GM12801 (cell line): ENCODE results near the gene TOMT.

Source experiments
- CTCF ChIP-seq: IDR thresholded peaks from one replicate; pipeline ENCODE4 v1.5.1; 2011; ENCODE audit warnings: control low read depth; ENCODE audit not compliant: insufficient read length; ENCODE audit errors: extremely low read depth

The TOMT gene

GRCh38 chr11:72116019-72116755 is 10.5 kb downstream of the TOMT start:
- TF ChIP-seq CTCF, result no peak

DNA sequence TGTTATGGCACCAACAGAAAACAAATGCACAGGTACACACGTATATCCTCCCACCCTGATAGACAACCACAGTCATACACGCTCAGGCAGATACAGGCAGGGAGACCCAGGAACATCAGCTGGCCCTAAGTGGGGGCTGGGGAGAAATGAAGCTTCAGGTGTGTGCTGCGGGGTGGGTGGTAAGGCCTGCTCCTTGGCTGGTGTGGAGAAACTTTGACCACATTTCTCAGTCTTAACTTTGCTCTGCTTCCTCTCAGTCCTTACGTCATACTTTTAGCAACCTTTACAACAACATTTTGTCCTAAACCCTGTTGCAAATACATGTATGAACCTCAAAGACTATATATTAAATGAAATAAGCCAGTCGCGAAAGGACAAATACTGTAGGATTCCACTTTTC is 13.5 kb downstream of the TOMT start:
- no peak for TF ChIP-seq CTCF

DNA sequence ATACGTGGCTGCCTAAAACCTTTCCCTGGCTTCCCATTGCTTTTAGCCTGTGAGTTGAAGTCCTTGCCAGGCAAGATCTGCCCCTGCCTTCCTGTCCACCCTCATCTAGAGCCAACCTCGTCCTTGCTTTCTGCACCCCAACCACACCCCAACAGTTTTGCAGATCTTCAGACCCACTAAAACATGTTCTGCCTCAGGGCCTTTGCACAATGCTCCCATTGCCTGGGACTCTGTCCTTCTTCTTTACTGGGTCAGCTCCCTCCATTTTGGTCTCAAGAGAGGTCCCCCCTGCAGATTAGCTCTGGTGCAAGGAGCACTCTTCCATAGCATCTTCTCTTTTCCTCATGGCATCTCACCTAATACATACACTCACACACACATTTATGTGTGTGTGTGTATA is 15.2 kb downstream of the TOMT start:
- no peak for TF ChIP-seq CTCF

DNA sequence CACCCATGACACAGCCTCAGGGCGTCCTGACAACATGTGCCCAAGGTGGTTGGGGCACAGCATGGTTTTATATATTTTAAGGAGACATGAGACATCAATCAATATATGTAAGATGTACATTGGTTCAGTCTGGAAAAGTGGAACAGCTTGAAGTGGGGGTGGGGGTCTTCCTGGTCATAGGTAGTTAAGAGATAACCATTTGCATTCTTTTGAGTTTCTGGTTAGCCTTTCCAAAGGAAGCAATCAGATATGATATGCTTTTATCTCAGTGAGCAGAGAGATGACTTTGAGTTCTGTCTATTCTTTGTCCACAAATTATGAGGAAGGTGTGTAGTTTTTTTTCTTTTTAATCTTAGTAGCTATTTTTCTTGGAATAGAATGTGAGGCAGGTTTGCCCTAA is 16.9 kb downstream of the TOMT start:
- TF ChIP-seq CTCF, result no peak

DNA sequence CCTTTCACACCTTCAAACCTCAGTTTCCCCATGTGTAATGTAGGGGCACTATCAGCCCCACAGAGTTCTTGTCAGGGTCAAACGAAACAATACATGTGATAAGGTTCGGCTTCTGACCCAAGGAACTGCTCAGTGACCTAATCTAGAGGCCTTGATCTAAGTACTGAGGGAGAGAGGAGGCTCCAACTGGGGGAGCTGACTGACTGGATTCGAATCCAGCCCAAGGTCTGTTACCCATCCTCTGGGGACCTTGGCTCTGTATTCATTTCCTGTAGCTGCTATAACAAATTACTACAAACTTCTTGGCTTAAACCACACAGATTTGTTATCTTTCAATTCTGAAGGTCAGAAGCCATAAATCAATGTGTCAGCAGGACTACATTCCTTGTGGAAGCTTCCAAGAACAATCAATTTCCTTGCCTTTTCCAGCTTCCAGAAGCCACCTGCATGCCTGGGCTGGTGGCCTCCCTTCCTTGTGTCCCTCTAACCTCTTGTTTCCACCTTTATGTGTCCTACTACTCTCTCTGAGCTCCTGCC is 17.5 kb downstream of the TOMT start:
- TF ChIP-seq CTCF, result no peak

DNA sequence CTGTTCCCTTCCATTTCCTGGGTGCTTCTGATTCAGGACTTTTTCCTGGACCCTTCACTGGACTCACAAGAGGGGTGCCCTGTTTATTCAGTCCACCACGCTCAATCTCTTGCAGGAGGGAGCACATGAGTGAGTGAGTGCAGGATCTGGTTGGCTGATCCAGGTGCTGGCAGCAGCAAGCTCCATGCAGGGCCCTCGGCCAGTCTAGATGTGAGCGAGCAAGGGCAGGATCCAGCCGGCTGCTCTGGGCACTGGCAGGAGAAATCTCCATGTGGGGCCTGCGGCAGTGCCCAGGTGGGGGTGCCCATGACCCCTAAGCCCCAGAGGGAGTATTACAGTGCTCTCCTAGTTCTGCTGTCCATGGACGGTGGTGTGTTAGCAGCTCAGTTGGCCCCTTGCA is 18.3 kb downstream of the TOMT start:
- TF ChIP-seq CTCF, result no peak

GRCh38 chr11:72125956-72126355 is 20.2 kb downstream of the TOMT start:
- TF ChIP-seq CTCF, result no peak
